HepG2 (cell line): ENCODE results near the gene DAGLB. TPM values are rescaled to one million over a fixed set of nuclear protein-coding genes. Genes with fewer than 3 reads are reported as not detected.

Source experiments
- ATF6 ChIP-seq: sonication (generic); formaldehyde crosslinking; conservative IDR thresholded peaks from 2 replicates; pipeline ENCODE4 v1.4.0; 2020; ENCODE audit warnings: missing genetic modification reagents
- CEBPG ChIP-seq: IDR thresholded peaks from 2 replicates; pipeline ENCODE4 v1.6.1; 2016
- KDM1A ChIP-seq: IDR thresholded peaks from 2 replicates; pipeline ENCODE4 v1.6.1; 2016; ENCODE audit warnings: missing compliant biosample characterization
- MYC ChIP-seq: sonication (generic); formaldehyde crosslinking; IDR thresholded peaks from 2 replicates; pipeline ENCODE4 v1.9.0; 2021; ENCODE audit warnings: missing genetic modification reagents, borderline replicate concordance
- NFIC ChIP-seq: IDR thresholded peaks from 2 replicates; pipeline ENCODE4 v1.6.1; 2012; ENCODE audit warnings: mild to moderate bottlenecking, low read length, inconsistent platforms
- NFRKB ChIP-seq: fragments of 450-650 bp; IDR thresholded peaks from 2 replicates; pipeline ENCODE4 v1.6.1; 2017
- PHB2 ChIP-seq: fragments of 450-650 bp; IDR thresholded peaks from 2 replicates; pipeline ENCODE4 v1.6.1; 2018; ENCODE audit not compliant: partially characterized antibody
- PHF20 ChIP-seq: sonication (generic); formaldehyde crosslinking; IDR thresholded peaks from 2 replicates; pipeline ENCODE4 v1.5.0; 2020; ENCODE audit warnings: mild to moderate bottlenecking, missing genetic modification reagents
- RXRB ChIP-seq: IDR thresholded peaks from 2 replicates; pipeline ENCODE4 v1.6.1; 2016; ENCODE audit warnings: borderline replicate concordance, missing genetic modification reagents, missing compliant biosample characterization
- SNAPC5 ChIP-seq: sonication (generic); formaldehyde crosslinking; IDR thresholded peaks from 2 replicates; pipeline ENCODE4 v1.8.1; 2023; ENCODE audit warnings: mild to moderate bottlenecking, missing genetic modification reagents, borderline replicate concordance
- USF2 ChIP-seq, 2 experiments: sonication (generic) in 1 of 2; formaldehyde crosslinking in 1 of 2; IDR thresholded peaks; 2 replicates each; pipeline versions ENCODE4 v1.5.1 to v1.6.1; 2011 to 2020; ENCODE audit warnings: borderline replicate concordance in 1 of 2, low read depth in 1 of 2, low read length in 1 of 2, mild to moderate bottlenecking in 1 of 2, missing genetic modification reagents in 1 of 2, moderate library complexity in 1 of 2
- ZBTB46 ChIP-seq: sonication (generic); formaldehyde crosslinking; IDR thresholded peaks from 2 replicates; pipeline ENCODE4 v1.4.0; 2020; ENCODE audit warnings: mild to moderate bottlenecking, missing genetic modification reagents, borderline replicate concordance
- ZFY ChIP-seq: sonication (generic); formaldehyde crosslinking; IDR thresholded peaks from 2 replicates; pipeline ENCODE4 v1.4.0; 2020; ENCODE audit warnings: missing genetic modification reagents
- ZMAT3 ChIP-seq: sonication (generic); formaldehyde crosslinking; conservative IDR thresholded peaks from 2 replicates; pipeline ENCODE4 v1.7.0; 2021; ENCODE audit warnings: missing genetic modification reagents
- ZNF501 ChIP-seq: sonication (generic); formaldehyde crosslinking; IDR thresholded peaks from 2 replicates; pipeline ENCODE4 v1.5.1; 2020; ENCODE audit warnings: mild to moderate bottlenecking, moderate library complexity, missing genetic modification reagents
- ZNF646 ChIP-seq: sonication (generic); formaldehyde crosslinking; IDR thresholded peaks from 2 replicates; pipeline ENCODE4 v1.9.0; 2021; ENCODE audit warnings: mild to moderate bottlenecking, missing genetic modification reagents
- ZNF761 ChIP-seq: sonication (generic); formaldehyde crosslinking; conservative IDR thresholded peaks from 2 replicates; pipeline ENCODE4 v1.4.0; 2020; ENCODE audit warnings: mild to moderate bottlenecking, missing genetic modification reagents
- polyA plus RNA-seq, 8 experiments: library from polyadenylated mRNA; depleted of rRNA in 3 of 8; stranded (reverse) in 7 of 8; unstranded in 1 of 8; fragments of >200 nt; fragmentation: Illumina TruSeq in 4 of 8; extraction: Trizol in 4 of 8; gene quantifications; 2 replicates each; pipeline versions ENCODE4 v1.2.1 to v1.2.3, GENCODE V29; 2011 to 2016; ENCODE audit warnings: low read depth in 4 of 8, missing spikeins in 1 of 8, mixed read lengths in 1 of 8; ENCODE audit not compliant: insufficient read depth in 1 of 8
- total RNA-seq, 5 experiments: library from RNA; depleted of rRNA; stranded (reverse); fragments of >200 nt; fragmentation: Illumina TruSeq; extraction: Trizol; gene quantifications; 2 replicates each; pipeline ENCODE4 v1.2.3, GENCODE V29; 2016; ENCODE audit warnings: low read depth in 1 of 5

Gene DAGLB
- total and polyA plus RNA-seq, 2 of the 13 experiments (the other 11 are each of a cell fraction or from before 2014, with no cell fraction given), result 7.9 to 9.8 TPM

GRCh38 chr7:6482307-6482706 is 34.6 kb upstream of the DAGLB start (continued):
- TF ChIP-seq MYC (CRISPR knock-in tag), result no peak
- TF ChIP-seq USF2 (IDR thresholded peaks at IDR 0.05; ENCODE audit: low read depth, low read length), result no peak
- TF ChIP-seq USF2 (CRISPR knock-in tag; IDR thresholded peaks at IDR 0.05; ENCODE audit: borderline replicate concordance), result no peak
- no peak for TF ChIP-seq ATF6
- TF ChIP-seq NFIC, result 0 out of 2 replicates have a peak, but pooled peaks have one; percentile 35
- no peak for TF ChIP-seq ZNF646 (CRISPR knock-in tag)
- TF ChIP-seq ZBTB46, result no peak
- 0 out of 2 replicates have a peak, but pooled peaks have one; percentile 37 for TF ChIP-seq KDM1A (CRISPR knock-in tag)
- TF ChIP-seq ZNF501 (CRISPR knock-in tag), result no peak
- TF ChIP-seq NFRKB, result no peak
- no peak for TF ChIP-seq PHB2
- no peak for TF ChIP-seq ZMAT3 (CRISPR knock-in tag)
- TF ChIP-seq PHF20 (CRISPR knock-in tag), result no peak
- TF ChIP-seq ZFY (CRISPR knock-in tag), result no peak
- no peak for TF ChIP-seq ZNF761 (CRISPR knock-in tag)
- TF ChIP-seq CEBPG (CRISPR knock-in tag), result 0 out of 2 replicates have a peak, but pooled peaks have one; percentile 18
- TF ChIP-seq SNAPC5 (CRISPR knock-in tag), result no peak
- peak; percentile 69 for TF ChIP-seq RXRB (CRISPR knock-in tag)
